Peyer's patch (tissue), 4 donors: ENCODE data around the gene CUL7.

Experiments used
- POLR2A ChIP-seq, 2 donors: fragments of 450-650 bp; IDR thresholded peaks; one replicate each; pipeline ENCODE4 v1.5.1; 2017; ENCODE audit warnings: antibody characterized with exemption in 2 of 2, mild to moderate bottlenecking in 2 of 2, moderate library complexity in 2 of 2
- TF ChIP-seq, protein P1 (sequence below), 6 experiments: fragments of 450-650 bp in 4 of 6; fragments of 200-600 bp in 2 of 6; sonication (generic) in 1 of 6; IDR thresholded peaks; one replicate each; pipeline ENCODE4 v1.5.1; 2017 to 2019; ENCODE audit warnings: antibody characterized with exemption in 6 of 6, mild to moderate bottlenecking in 3 of 6, moderate library complexity in 1 of 6

DNA sequence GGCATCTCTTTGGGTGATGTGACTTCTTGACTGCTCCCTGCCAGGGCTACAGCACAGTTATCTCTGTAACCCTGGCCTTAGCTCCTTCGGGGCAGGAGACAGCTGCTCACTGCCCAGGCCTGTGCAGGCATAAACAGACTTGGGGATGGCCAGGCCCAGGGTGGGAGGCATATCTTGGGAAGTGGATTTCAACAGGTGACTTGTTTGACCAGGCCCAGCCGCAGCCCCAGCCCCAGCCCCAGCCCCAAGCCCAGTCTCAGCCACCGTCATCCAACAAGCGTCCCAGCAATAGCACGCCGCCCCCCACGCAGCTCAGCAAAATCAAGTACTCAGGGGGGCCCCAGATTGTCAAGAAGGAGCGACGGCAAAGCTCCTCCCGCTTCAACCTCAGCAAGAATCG lies 47.4 kb downstream of the CUL7 start:
- TF ChIP-seq, protein P1, sequence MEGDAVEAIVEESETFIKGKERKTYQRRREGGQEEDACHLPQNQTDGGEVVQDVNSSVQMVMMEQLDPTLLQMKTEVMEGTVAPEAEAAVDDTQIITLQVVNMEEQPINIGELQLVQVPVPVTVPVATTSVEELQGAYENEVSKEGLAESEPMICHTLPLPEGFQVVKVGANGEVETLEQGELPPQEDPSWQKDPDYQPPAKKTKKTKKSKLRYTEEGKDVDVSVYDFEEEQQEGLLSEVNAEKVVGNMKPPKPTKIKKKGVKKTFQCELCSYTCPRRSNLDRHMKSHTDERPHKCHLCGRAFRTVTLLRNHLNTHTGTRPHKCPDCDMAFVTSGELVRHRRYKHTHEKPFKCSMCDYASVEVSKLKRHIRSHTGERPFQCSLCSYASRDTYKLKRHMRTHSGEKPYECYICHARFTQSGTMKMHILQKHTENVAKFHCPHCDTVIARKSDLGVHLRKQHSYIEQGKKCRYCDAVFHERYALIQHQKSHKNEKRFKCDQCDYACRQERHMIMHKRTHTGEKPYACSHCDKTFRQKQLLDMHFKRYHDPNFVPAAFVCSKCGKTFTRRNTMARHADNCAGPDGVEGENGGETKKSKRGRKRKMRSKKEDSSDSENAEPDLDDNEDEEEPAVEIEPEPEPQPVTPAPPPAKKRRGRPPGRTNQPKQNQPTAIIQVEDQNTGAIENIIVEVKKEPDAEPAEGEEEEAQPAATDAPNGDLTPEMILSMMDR (IDR thresholded peaks at IDR 0.05) = no peak
- no peak for TF ChIP-seq POLR2A (IDR thresholded peaks at IDR 0.05)
